ENCODE data around the gene BBC3.
"Not testable (repeated sequence)": the region's sequence is repeated elsewhere in the genome, so short reads cannot be mapped to it uniquely, and the experiment has no call there.

The BBC3 gene

DNA sequence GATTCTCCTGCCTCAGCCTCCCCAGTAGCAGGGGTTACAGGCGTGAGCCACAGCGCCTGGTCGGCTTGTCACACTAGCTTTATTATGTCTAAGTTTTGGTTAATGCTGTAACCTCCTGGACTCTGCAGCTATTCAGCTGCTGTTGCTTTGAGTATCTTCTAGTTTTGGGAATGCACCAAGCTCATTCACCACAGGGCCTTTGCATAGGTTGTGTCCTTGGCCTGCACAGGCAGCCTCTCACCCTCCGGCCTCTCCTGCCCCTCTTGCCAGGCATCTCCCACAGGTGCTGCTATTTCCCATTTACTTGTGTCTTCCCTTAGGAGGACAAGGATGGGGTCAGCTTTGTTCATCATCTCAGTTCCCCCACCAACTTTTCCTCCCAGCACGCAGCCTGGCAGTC is 23.0 kb upstream of the BBC3 start:
- Histone ChIP-seq H3K79me1 (ENCODE audit: low read depth, low read length) (no peaks in the 10 kb centered on the region), H3K4me3 (ENCODE audit: low read length in 2 of 2) (no peak overlapping the region), H3K36me3 (replicated peaks in 1 of 2; ENCODE audit: control insufficient read depth in 2 of 2, insufficient read depth in 2 of 2, low read length in 2 of 2) (peaks cover 8% of the 10 kb centered on the region in 2 donors), H4K8ac (ENCODE audit: low read depth, low read length) (no peak overlapping the region), H3K18ac (ENCODE audit: low read length) (no peak overlapping the region), H3K14ac (ENCODE audit: low read length) (no peak overlapping the region), H3K4ac (ENCODE audit: low read length) (no peak overlapping the region), H2BK5ac (ENCODE audit: low read length) (no peak overlapping the region), H3K27me3 (ENCODE audit: control insufficient read depth in 3 of 3, insufficient read depth in 3 of 3, low read depth in 1 of 3, low read length in 3 of 3) (no peaks in the 10 kb centered on the region), H3K9ac (ENCODE audit: low read depth, low read length, poor library complexity) (no peak overlapping the region), H2BK15ac (ENCODE audit: low read length) (no peak overlapping the region), H3K23ac (ENCODE audit: low read depth, low read length, poor library complexity) (no peak overlapping the region), H3K27ac (replicated peaks; ENCODE audit: low read length) (no peak overlapping the region), H3K9me3 (replicated peaks in 1 of 2; ENCODE audit: control insufficient read depth in 2 of 2, insufficient read depth in 1 of 2, low read depth in 1 of 2, low read length in 2 of 2) (no peaks in the 10 kb centered on the region), H2AFZ (ENCODE audit: low read length) (no peak overlapping the region), H3K4me1 (ENCODE audit: control insufficient read depth in 2 of 2, insufficient read depth in 1 of 2, low read depth in 1 of 2, low read length in 2 of 2) (peaks cover 8% of the 10 kb centered on the region in 2 donors), H2AK5ac (ENCODE audit: low read depth, low read length) (no peak overlapping the region), H2BK120ac (ENCODE audit: low read depth, low read length) (no peak overlapping the region), H2BK12ac (ENCODE audit: low read length) (no peak overlapping the region), H3K4me2 (ENCODE audit: insufficient read depth, low read length, poor library complexity, severe bottlenecking) (no peak overlapping the region), H4K91ac (ENCODE audit: low read depth, low read length, poor library complexity) (no peak overlapping the region)
- no CpG with 5 or more reads among the region's 5 CpGs for WGBS, 2 donors (ENCODE audit: extremely low coverage in 2 of 2, insufficient read length in 2 of 2, insufficient replicate concordance in 1 of 2)
- DNase-seq (ENCODE audit: low spot score): no peak

DNA sequence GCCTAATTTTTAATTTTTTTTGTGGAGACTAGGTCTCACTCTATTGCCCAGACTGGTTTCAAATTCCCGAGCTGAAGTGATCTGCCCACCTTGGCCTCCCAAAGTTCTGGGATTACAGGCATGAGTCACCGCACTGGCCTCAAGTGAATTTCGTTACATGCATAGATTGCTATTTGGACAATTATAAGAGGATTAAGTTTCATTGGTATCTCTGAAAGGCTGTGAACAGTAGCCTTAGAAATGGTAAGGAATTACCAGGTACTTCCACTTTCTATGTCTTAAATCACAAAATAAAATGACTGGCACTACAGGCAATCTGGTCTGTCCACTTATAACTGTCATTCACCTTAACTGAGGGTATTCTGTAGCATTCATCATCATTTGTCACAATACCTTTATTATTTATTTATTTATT is 22.5 kb upstream of the BBC3 start:
- Histone ChIP-seq H3K14ac (ENCODE audit: low read length) (no peak overlapping the region), H2BK12ac (ENCODE audit: low read length) (no peak overlapping the region), H3K27me3 (ENCODE audit: control insufficient read depth in 3 of 3, insufficient read depth in 3 of 3, low read depth in 1 of 3, low read length in 3 of 3) (no peaks in the 10 kb centered on the region), H3K4ac (ENCODE audit: low read length) (no peak overlapping the region), H2BK15ac (ENCODE audit: low read length) (no peak overlapping the region), H3K4me2 (ENCODE audit: insufficient read depth, low read length, poor library complexity, severe bottlenecking) (no peak overlapping the region), H3K9me3 (replicated peaks in 1 of 2; ENCODE audit: control insufficient read depth in 2 of 2, insufficient read depth in 1 of 2, low read depth in 1 of 2, low read length in 2 of 2) (no peaks in the 10 kb centered on the region), H2AFZ (ENCODE audit: low read length) (no peak overlapping the region), H2AK5ac (ENCODE audit: low read depth, low read length) (no peak overlapping the region), H3K79me1 (ENCODE audit: low read depth, low read length) (no peaks in the 10 kb centered on the region), H3K23ac (ENCODE audit: low read depth, low read length, poor library complexity) (no peak overlapping the region), H2BK120ac (ENCODE audit: low read depth, low read length) (no peak overlapping the region), H4K8ac (ENCODE audit: low read depth, low read length) (no peak overlapping the region), H4K91ac (ENCODE audit: low read depth, low read length, poor library complexity) (no peak overlapping the region), H3K9ac (ENCODE audit: low read depth, low read length, poor library complexity) (no peak overlapping the region), H3K4me3 (ENCODE audit: low read length in 2 of 2) (no peak overlapping the region), H3K27ac (replicated peaks; ENCODE audit: low read length) (no peak overlapping the region), H3K4me1 (ENCODE audit: control insufficient read depth in 2 of 2, insufficient read depth in 1 of 2, low read depth in 1 of 2, low read length in 2 of 2) (peaks cover 5 to 8% of the 10 kb centered on the region in 2 donors), H3K18ac (ENCODE audit: low read length) (no peak overlapping the region), H2BK5ac (ENCODE audit: low read length) (no peak overlapping the region), H3K36me3 (replicated peaks in 1 of 2; ENCODE audit: control insufficient read depth in 2 of 2, insufficient read depth in 2 of 2, low read length in 2 of 2) (peaks cover 3% of the 10 kb centered on the region in 2 donors)
- no CpG with 5 or more reads among the region's 3 CpGs for WGBS, 2 donors (ENCODE audit: extremely low coverage in 2 of 2, insufficient read length in 2 of 2, insufficient replicate concordance in 1 of 2)
- DNase-seq (ENCODE audit: low spot score): no peak

DNA sequence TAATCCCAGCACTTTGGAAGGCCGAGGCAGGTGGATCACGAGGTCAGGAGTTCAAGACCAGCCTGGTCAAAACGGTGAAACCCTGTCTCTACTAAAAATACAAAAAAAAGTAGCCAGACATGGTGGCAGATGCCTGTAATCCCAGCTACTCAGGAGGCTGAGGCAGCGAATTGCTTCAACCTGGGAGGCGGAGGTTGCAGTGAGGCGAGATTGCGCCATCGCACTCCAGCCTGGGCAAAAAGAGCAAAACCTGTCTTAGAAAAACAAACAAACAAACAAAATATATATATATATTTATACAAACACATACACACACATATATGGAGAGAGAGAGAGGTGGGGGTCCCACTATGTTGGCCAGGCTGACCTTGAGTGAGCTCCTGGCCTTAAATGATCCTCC is 22.0 kb upstream of the BBC3 start:
- WGBS, 2 donors (ENCODE audit: extremely low coverage in 2 of 2, insufficient read length in 2 of 2, insufficient replicate concordance in 1 of 2): no CpG with 5 or more reads among the region's 8 CpGs
- not testable (repeated sequence) for H3K23ac ChIP-seq (ENCODE audit: low read depth, low read length, poor library complexity); H3K4me2 ChIP-seq (ENCODE audit: insufficient read depth, low read length, poor library complexity, severe bottlenecking); H3K27me3 ChIP-seq (ENCODE audit: control insufficient read depth in 3 of 3, insufficient read depth in 3 of 3, low read depth in 1 of 3, low read length in 3 of 3); H3K4ac ChIP-seq (ENCODE audit: low read length); H3K79me1 ChIP-seq (ENCODE audit: low read depth, low read length); H3K14ac ChIP-seq (ENCODE audit: low read length); H3K18ac ChIP-seq (ENCODE audit: low read length); H2BK5ac ChIP-seq (ENCODE audit: low read length); H3K4me1 ChIP-seq (ENCODE audit: control insufficient read depth in 2 of 2, insufficient read depth in 1 of 2, low read depth in 1 of 2, low read length in 2 of 2); H2BK15ac ChIP-seq (ENCODE audit: low read length); H3K9ac ChIP-seq (ENCODE audit: low read depth, low read length, poor library complexity); H2AFZ ChIP-seq (ENCODE audit: low read length); H3K36me3 ChIP-seq (replicated peaks in 1 of 2; ENCODE audit: control insufficient read depth in 2 of 2, insufficient read depth in 2 of 2, low read length in 2 of 2); DNase-seq (ENCODE audit: low spot score); H3K27ac ChIP-seq (replicated peaks; ENCODE audit: low read length); H2BK120ac ChIP-seq (ENCODE audit: low read depth, low read length); H3K9me3 ChIP-seq (replicated peaks in 1 of 2; ENCODE audit: control insufficient read depth in 2 of 2, insufficient read depth in 1 of 2, low read depth in 1 of 2, low read length in 2 of 2); H4K8ac ChIP-seq (ENCODE audit: low read depth, low read length); H2BK12ac ChIP-seq (ENCODE audit: low read length); H3K4me3 ChIP-seq (ENCODE audit: low read length in 2 of 2); H4K91ac ChIP-seq (ENCODE audit: low read depth, low read length, poor library complexity)
- H2AK5ac ChIP-seq (ENCODE audit: low read depth, low read length): peak overlapping the region; percentile 65

DNA sequence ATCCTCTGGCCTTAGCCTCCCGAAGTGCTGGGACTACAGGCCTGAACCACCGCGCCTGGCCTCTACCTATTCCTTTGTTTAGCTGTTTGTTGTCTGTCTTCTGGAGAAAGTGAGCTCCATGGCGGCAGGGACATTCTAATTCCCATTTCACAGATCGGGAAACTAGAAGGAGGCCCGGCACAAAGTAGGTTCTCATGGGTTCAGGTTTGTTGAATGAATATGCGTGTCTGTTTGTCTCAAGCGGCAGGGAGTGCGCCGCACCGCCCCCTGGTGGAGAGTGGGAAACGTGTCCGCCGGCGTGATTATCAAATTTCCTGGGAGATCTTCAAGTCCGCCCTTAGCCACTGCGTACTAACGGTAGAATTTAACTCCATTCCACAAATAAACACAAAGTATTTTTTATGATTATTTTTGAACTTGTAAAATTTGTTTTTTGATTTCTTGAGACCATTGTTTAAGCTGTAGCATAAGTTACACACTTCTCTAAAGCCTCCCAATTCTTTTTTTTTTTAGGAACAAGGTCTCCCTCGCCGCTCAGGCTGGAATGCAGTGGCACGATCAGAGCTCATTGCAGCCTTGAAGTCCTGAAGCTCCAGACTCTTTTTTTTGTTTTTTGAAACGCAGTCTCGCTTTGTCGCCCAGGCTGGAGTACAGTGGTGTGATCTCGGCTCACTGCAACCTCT is 16.4 kb upstream of the BBC3 start:
- Histone ChIP-seq H3K9me3 (replicated peaks in 1 of 2; ENCODE audit: control insufficient read depth in 2 of 2, insufficient read depth in 1 of 2, low read depth in 1 of 2, low read length in 2 of 2) (no peaks in the 10 kb centered on the region), H3K4me2 (ENCODE audit: insufficient read depth, low read length, poor library complexity, severe bottlenecking) (no peak overlapping the region), H4K91ac (ENCODE audit: low read depth, low read length, poor library complexity) (no peak overlapping the region), H3K27me3 (ENCODE audit: control insufficient read depth in 3 of 3, insufficient read depth in 3 of 3, low read depth in 1 of 3, low read length in 3 of 3) (no peaks in the 10 kb centered on the region), H3K23ac (ENCODE audit: low read depth, low read length, poor library complexity) (no peak overlapping the region), H2BK5ac (ENCODE audit: low read length) (no peak overlapping the region), H3K4me3 (ENCODE audit: low read length in 2 of 2) (no peak overlapping the region), H3K36me3 (replicated peaks in 1 of 2; ENCODE audit: control insufficient read depth in 2 of 2, insufficient read depth in 2 of 2, low read length in 2 of 2) (no peaks in the 10 kb centered on the region), H2BK15ac (ENCODE audit: low read length) (no peak overlapping the region), H4K8ac (ENCODE audit: low read depth, low read length) (no peak overlapping the region), H2AFZ (ENCODE audit: low read length) (peak overlapping the region; percentile 64), H3K14ac (ENCODE audit: low read length) (no peak overlapping the region), H2AK5ac (ENCODE audit: low read depth, low read length) (no peak overlapping the region), H2BK120ac (ENCODE audit: low read depth, low read length) (no peak overlapping the region), H3K4ac (ENCODE audit: low read length) (no peak overlapping the region), H3K18ac (ENCODE audit: low read length) (no peak overlapping the region), H3K4me1 (ENCODE audit: control insufficient read depth in 2 of 2, insufficient read depth in 1 of 2, low read depth in 1 of 2, low read length in 2 of 2) (peaks cover 7 to 10% of the 10 kb centered on the region in 2 donors), H3K79me1 (ENCODE audit: low read depth, low read length) (peaks cover 2% of the 10 kb centered on the region), H2BK12ac (ENCODE audit: low read length) (no peak overlapping the region), H3K27ac (replicated peaks; ENCODE audit: low read length) (no peak overlapping the region), H3K9ac (ENCODE audit: low read depth, low read length, poor library complexity) (no peak overlapping the region)
- no CpG with 5 or more reads among the region's 25 CpGs for WGBS, 2 donors (ENCODE audit: extremely low coverage in 2 of 2, insufficient read length in 2 of 2, insufficient replicate concordance in 1 of 2)
- DNase-seq (ENCODE audit: low spot score): no peak

Data from neuronal stem cell (in vitro differentiated cells).